Measurements from ENCODE around the gene CD37. TPM values are rescaled to one million over a fixed set of nuclear protein-coding genes. Genes with fewer than 3 reads are reported as not detected.

Gene CD37
- polyA plus RNA-seq, 1 experiment, result not detected

- CTCF ChIA-PET, result no interaction called here
- POLR2A ChIA-PET, result no interaction called here
- no peak overlapping the region for H3K4me3 ChIP-seq (ENCODE audit: low read depth, low read length)
- no peaks in the 10 kb centered on the region for H3K27me3 ChIP-seq (ENCODE audit: control insufficient read depth, insufficient read depth, low read length)
- TF ChIP-seq, protein P1, sequence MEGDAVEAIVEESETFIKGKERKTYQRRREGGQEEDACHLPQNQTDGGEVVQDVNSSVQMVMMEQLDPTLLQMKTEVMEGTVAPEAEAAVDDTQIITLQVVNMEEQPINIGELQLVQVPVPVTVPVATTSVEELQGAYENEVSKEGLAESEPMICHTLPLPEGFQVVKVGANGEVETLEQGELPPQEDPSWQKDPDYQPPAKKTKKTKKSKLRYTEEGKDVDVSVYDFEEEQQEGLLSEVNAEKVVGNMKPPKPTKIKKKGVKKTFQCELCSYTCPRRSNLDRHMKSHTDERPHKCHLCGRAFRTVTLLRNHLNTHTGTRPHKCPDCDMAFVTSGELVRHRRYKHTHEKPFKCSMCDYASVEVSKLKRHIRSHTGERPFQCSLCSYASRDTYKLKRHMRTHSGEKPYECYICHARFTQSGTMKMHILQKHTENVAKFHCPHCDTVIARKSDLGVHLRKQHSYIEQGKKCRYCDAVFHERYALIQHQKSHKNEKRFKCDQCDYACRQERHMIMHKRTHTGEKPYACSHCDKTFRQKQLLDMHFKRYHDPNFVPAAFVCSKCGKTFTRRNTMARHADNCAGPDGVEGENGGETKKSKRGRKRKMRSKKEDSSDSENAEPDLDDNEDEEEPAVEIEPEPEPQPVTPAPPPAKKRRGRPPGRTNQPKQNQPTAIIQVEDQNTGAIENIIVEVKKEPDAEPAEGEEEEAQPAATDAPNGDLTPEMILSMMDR (IDR thresholded peaks at IDR 0.05; ENCODE audit: low read depth, low read length), result no peak
- no peak overlapping the region for H3K27ac ChIP-seq (ENCODE audit: low read depth, low read length)
- no peak for DNase-seq (ENCODE audit: low read depth, low spot score)
- no peaks in the 10 kb centered on the region for H3K9me3 ChIP-seq (ENCODE audit: control insufficient read depth, insufficient read depth, low read length)
Observed at GRCh38 chr19:49349567-49349966, 14.4 kb downstream of the CD37 start.

DNA sequence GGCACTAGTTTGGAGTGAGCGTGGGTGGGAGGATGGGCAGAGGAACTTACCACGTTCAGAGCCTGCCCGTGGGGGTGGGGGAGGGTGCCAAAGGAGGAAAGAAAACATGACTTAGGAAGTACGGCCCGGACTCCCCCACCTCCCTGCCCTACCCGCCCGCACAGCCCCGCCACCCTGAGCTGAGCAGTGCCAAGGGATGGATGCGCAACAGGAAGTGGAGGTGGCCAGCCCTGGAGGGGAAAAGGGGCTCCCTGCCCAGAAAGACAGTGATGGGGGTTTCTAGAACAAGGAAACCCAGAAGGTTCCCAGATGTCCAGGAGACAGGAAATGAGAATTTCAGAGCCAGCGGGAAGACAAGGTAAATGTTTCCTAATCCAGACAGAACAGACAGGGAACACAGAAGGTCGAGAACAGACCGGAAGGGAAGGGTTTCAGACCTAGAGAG is 20.7 kb downstream of the CD37 start:
- H3K27me3 ChIP-seq (ENCODE audit: control insufficient read depth, insufficient read depth, low read length), result no peaks in the 10 kb centered on the region
- TF ChIP-seq, protein P1 (IDR thresholded peaks at IDR 0.05; ENCODE audit: low read depth, low read length), result no peak
- ChIA-PET POLR2A (no interaction called here), CTCF (no interaction called here)
- no peak overlapping the region for H3K4me3 ChIP-seq (ENCODE audit: low read depth, low read length)
- no peak for DNase-seq (ENCODE audit: low read depth, low spot score)
- no peak overlapping the region for H3K27ac ChIP-seq (ENCODE audit: low read depth, low read length)
- no peaks in the 10 kb centered on the region; the same call in 1 of the 2 replicates for H3K9me3 ChIP-seq (ENCODE audit: control insufficient read depth, insufficient read depth, low read length)

- Histone ChIP-seq H3K4me3 (ENCODE audit: low read depth, low read length) (no peak overlapping the region), H3K27ac (ENCODE audit: low read depth, low read length) (no peak overlapping the region), H3K27me3 (ENCODE audit: control insufficient read depth, insufficient read depth, low read length) (no peaks in the 10 kb centered on the region), H3K9me3 (ENCODE audit: control insufficient read depth, insufficient read depth, low read length) (no peaks in the 10 kb centered on the region; the same call in 1 of the 2 replicates)
- TF ChIP-seq, protein P1 (IDR thresholded peaks at IDR 0.05; ENCODE audit: low read depth, low read length), result no peak
- CTCF ChIA-PET, result no interaction called here
- no peak for DNase-seq (ENCODE audit: low read depth, low spot score)
- POLR2A ChIA-PET, result no interaction called here
Observed at GRCh38 chr19:49356382-49356781, 21.2 kb downstream of the CD37 start.

DNA sequence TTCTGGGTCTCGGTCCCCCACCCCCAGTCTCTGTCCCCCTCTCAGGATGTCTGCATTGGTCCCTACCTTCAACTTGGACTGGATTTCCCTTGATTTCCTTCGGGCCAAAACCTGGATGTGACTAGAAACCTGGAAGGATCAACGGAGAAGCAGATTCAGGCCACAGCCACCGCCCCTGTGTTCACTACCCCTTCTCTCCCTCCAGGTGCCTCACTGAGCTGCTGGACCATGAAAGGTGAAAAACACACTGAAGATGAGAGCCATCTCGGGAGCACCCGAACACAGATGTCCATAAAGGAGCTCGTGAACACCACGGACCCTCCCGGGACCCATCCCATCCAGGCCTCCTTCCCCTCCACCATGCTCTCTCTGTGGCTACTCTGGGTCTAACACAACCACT is 22.0 kb downstream of the CD37 start:
- TF ChIP-seq, protein P1 (IDR thresholded peaks at IDR 0.05; ENCODE audit: low read depth, low read length), result no peak
- no peaks in the 10 kb centered on the region for H3K27me3 ChIP-seq (ENCODE audit: control insufficient read depth, insufficient read depth, low read length)
- POLR2A ChIA-PET, result interaction anchor here (0.7 kb wide), 1 partner anchor 64 kb away, joined by 4 read pairs; no protein-coding TSS in a partner anchor
- CTCF ChIA-PET, result no interaction called here
- H3K4me3 ChIP-seq (ENCODE audit: low read depth, low read length), result no peak overlapping the region
- no peak for DNase-seq (ENCODE audit: low read depth, low spot score)
- no peak overlapping the region for H3K27ac ChIP-seq (ENCODE audit: low read depth, low read length)
- H3K9me3 ChIP-seq (ENCODE audit: control insufficient read depth, insufficient read depth, low read length), result no peaks in the 10 kb centered on the region; the same call in 1 of the 2 replicates

DNA sequence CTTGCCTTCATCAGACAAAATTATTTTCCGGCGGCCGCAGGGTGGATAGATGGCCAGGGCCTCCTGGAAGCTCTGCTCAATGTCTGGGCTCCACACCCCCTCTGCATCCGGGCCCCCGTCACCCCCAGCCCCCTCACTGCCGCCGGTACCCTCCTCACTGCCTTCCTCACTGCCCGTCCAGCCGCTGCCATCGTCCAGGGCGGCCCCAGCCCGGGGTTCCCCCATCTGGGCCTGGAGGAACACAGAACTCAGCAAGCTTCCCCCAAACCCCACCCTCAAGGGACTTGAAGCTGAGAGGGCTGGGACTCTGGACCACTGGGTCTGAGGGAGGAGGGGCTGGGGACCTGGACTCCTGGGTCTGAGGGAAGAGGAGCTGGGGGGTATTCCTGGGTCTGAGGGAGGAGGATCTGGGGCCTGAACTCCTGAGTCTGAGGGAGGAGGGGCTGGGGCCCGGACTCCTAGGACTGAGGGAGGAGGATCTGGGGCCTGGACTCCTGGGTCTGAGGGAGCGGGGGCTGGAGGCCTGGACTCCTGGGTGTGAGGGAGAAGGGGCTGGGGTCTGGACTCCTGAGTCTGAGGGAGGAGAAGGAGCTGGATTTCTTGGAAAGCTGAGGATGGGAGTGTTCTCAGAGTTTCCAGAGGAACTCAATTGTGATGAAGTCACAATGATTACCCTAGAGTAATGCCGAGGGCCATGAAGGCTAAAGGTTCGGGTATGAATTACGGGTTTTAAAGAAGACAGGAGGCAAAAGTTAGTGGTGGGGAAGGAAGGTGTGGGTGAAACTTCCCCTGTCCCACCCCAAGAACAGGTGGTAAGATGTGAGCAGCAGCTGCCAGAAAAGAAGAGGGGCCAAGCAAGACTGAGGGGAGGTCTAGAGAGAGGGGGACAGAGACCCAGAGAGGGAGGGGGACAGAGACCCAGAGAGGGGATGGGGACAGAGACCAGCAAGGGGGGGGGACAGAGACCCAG is 24.9 kb downstream of the CD37 start:
- TF ChIP-seq, protein P1 (IDR thresholded peaks at IDR 0.05; ENCODE audit: low read depth, low read length), result no peak
- DNase-seq (ENCODE audit: low read depth, low spot score), result no peak
- no peaks in the 10 kb centered on the region for H3K27me3 ChIP-seq (ENCODE audit: control insufficient read depth, insufficient read depth, low read length)
- H3K27ac ChIP-seq (ENCODE audit: low read depth, low read length), result no peak overlapping the region
- CTCF ChIA-PET, result no interaction called here
- peak overlapping the region; percentile 92 for H3K4me3 ChIP-seq (ENCODE audit: low read depth, low read length)
- H3K9me3 ChIP-seq (ENCODE audit: control insufficient read depth, insufficient read depth, low read length), result peaks cover 2% of the 10 kb centered on the region; the same call in 1 of the 2 replicates
- POLR2A ChIA-PET, result interaction anchor here (0.7 kb wide), 1 partner anchor 20 kb away, joined by 3 read pairs; no protein-coding TSS in a partner anchor

All from AG04450 (cell line).